HEK293 (cell line): ENCODE measurements around the gene PARD3B.

Experiments used
- CTCF ChIA-PET: fragments of 350-600 bp; formaldehyde crosslinking; extraction: SDS; loops from one replicate; lab custom pipeline; 2021; ENCODE audit warnings: antibody characterized with exemption; lab: Yijun Ruan, JAX
- POLR2A ChIA-PET: fragments of 300-600 bp; formaldehyde crosslinking; extraction: SDS; loops from one replicate; lab custom pipeline; 2020; ENCODE audit warnings: antibody characterized with exemption, inconsistent platforms; lab: Yijun Ruan, JAX
- H3K27ac ChIP-seq: fragments of 200-500 bp; sonication (Bioruptor generic); 2 replicates; pipeline ENCODE4 v1.5.1; 2014; ENCODE audit warnings: low read depth, low read length, control low read depth, inconsistent platforms; ENCODE audit errors: extremely low read depth
- H3K36me3 ChIP-seq, 2 experiments: fragments of 200-500 bp in 1 of 2; sonication (Bioruptor generic) in 1 of 2; 1 replicate in 1 of 2; 2 replicates in 1 of 2; pipeline ENCODE4 v1.5.1; 2014 to 2017; ENCODE audit warnings: inconsistent platforms in 2 of 2, low read length in 2 of 2; ENCODE audit not compliant: control insufficient read depth in 2 of 2, insufficient read depth in 1 of 2
- H3K4me1 ChIP-seq: fragments of 200-500 bp; sonication (Bioruptor generic); 2 replicates; pipeline ENCODE4 v1.5.1; 2014; ENCODE audit warnings: mild to moderate bottlenecking, low read length, inconsistent platforms; ENCODE audit not compliant: control insufficient read depth, insufficient read depth
- H3K4me3 ChIP-seq: 2 replicates; pipeline ENCODE4 v1.5.1; 2011; ENCODE audit warnings: low read depth, mild to moderate bottlenecking, control low read depth, low read length, moderate library complexity
- H3K9me3 ChIP-seq: fragments of 200-500 bp; sonication (Bioruptor generic); 2 replicates; pipeline ENCODE4 v1.5.1; 2014; ENCODE audit warnings: low read depth, low read length, inconsistent platforms; ENCODE audit not compliant: control insufficient read depth, insufficient read depth
- INSM2 ChIP-seq: fragments of 450-650 bp; formaldehyde crosslinking; IDR thresholded peaks from 2 replicates; pipeline ENCODE4 v1.5.1; 2016; ENCODE audit warnings: missing biosample characterization, missing genetic modification characterization
- KLF1 ChIP-seq: fragments of 450-650 bp; formaldehyde crosslinking; IDR thresholded peaks from 2 replicates; pipeline ENCODE4 v1.5.1; 2016; ENCODE audit warnings: missing biosample characterization, missing genetic modification characterization
- MYNN ChIP-seq: fragments of 450-650 bp; formaldehyde crosslinking; IDR thresholded peaks from 2 replicates; pipeline ENCODE4 v1.5.1; 2016; ENCODE audit warnings: missing biosample characterization, missing genetic modification characterization, borderline replicate concordance
- OVOL3 ChIP-seq: fragments of 450-650 bp; formaldehyde crosslinking; IDR thresholded peaks from 2 replicates; pipeline ENCODE4 v1.5.1; 2016; ENCODE audit warnings: missing biosample characterization, missing genetic modification characterization
- PRDM4 ChIP-seq: fragments of 450-650 bp; formaldehyde crosslinking; IDR thresholded peaks from 2 replicates; pipeline ENCODE4 v1.5.1; 2017; ENCODE audit warnings: missing biosample characterization, missing genetic modification characterization
- REST ChIP-seq: fragments of 450-650 bp; formaldehyde crosslinking; IDR thresholded peaks from 2 replicates; pipeline ENCODE4 v1.5.1; 2016; ENCODE audit warnings: missing biosample characterization, missing genetic modification characterization
- ZBTB10 ChIP-seq: fragments of 450-650 bp; formaldehyde crosslinking; IDR thresholded peaks from 2 replicates; pipeline ENCODE4 v1.5.1; 2016; ENCODE audit warnings: missing biosample characterization, missing genetic modification characterization
- ZFHX2 ChIP-seq: fragments of 450-650 bp; formaldehyde crosslinking; conservative IDR thresholded peaks from 2 replicates; pipeline ENCODE4 v1.5.1; 2016; ENCODE audit warnings: missing biosample characterization, missing genetic modification characterization
- ZNF175 ChIP-seq: fragments of 450-650 bp; formaldehyde crosslinking; IDR thresholded peaks from 2 replicates; pipeline ENCODE4 v1.5.1; 2016; ENCODE audit warnings: missing biosample characterization, missing genetic modification characterization
- ZNF202 ChIP-seq: fragments of 450-650 bp; formaldehyde crosslinking; IDR thresholded peaks from 2 replicates; pipeline ENCODE4 v1.5.1; 2016; ENCODE audit warnings: missing biosample characterization, missing genetic modification characterization, borderline replicate concordance
- ZNF449 ChIP-seq: fragments of 450-650 bp; formaldehyde crosslinking; IDR thresholded peaks from 2 replicates; pipeline ENCODE4 v1.5.1; 2017; ENCODE audit warnings: missing biosample characterization, mild to moderate bottlenecking, missing genetic modification characterization, moderate library complexity
- ZNF473 ChIP-seq: fragments of 450-650 bp; formaldehyde crosslinking; IDR thresholded peaks from 2 replicates; pipeline ENCODE4 v1.5.1; 2017; ENCODE audit warnings: missing biosample characterization, missing genetic modification characterization
- ZNF488 ChIP-seq: fragments of 450-650 bp; formaldehyde crosslinking; IDR thresholded peaks from 2 replicates; pipeline ENCODE4 v1.5.1; 2016; ENCODE audit warnings: missing biosample characterization, missing genetic modification characterization
- ZNF624 ChIP-seq: fragments of 450-650 bp; formaldehyde crosslinking; IDR thresholded peaks from 2 replicates; pipeline ENCODE4 v1.5.1; 2017; ENCODE audit warnings: missing biosample characterization, missing genetic modification characterization
- ZNF626 ChIP-seq: fragments of 450-650 bp; sonication (Bioruptor Pico); formaldehyde crosslinking; IDR thresholded peaks from 2 replicates; pipeline ENCODE4 v1.5.1; 2018; ENCODE audit warnings: missing biosample characterization, missing genetic modification characterization, inconsistent platforms
- ZNF777 ChIP-seq: fragments of 450-650 bp; formaldehyde crosslinking; IDR thresholded peaks from 2 replicates; pipeline ENCODE4 v1.5.1; 2017; ENCODE audit warnings: missing biosample characterization, missing genetic modification characterization, borderline replicate concordance
- ZSCAN23 ChIP-seq: fragments of 450-650 bp; formaldehyde crosslinking; IDR thresholded peaks from 2 replicates; pipeline ENCODE4 v1.5.1; 2016; ENCODE audit warnings: missing biosample characterization, missing genetic modification characterization

Gene PARD3B

GRCh38 chr2:205499006-205499405 lies 953.7 kb downstream of the PARD3B start (continued):
- no peak for TF ChIP-seq INSM2 (tag by site-specific recombination)

GRCh38 chr2:205500065-205500464 lies 954.8 kb downstream of the PARD3B start:
- Histone ChIP-seq H3K4me1 (no peaks in the 10 kb centered on the region), H3K4me3 (no peak overlapping the region), H3K36me3 (no peaks in the 10 kb centered on the region), H3K9me3 (no peaks in the 10 kb centered on the region), H3K27ac (no peak overlapping the region)
- CTCF ChIA-PET: interaction anchor here (0.7 kb wide), 1 partner anchor 13 kb away, joined by 4 read pairs; no protein-coding TSS in a partner anchor
- TF ChIP-seq ZBTB10 (no peak), REST (no peak), MYNN (tag by site-specific recombination) (no peak), KLF1 (no peak), ZNF777 (no peak)
- POLR2A ChIA-PET: no interaction called here

GRCh38 chr2:205500951-205501350 lies 955.7 kb downstream of the PARD3B start:
- POLR2A ChIA-PET: no interaction called here
- no peak overlapping the region for H3K4me3 ChIP-seq
- H3K4me1 ChIP-seq: no peaks in the 10 kb centered on the region
- TF ChIP-seq ZNF473 (tag by site-specific recombination): no peak
- no peak for TF ChIP-seq ZNF175 (tag by site-specific recombination)
- no peak for TF ChIP-seq ZNF449 (tag by site-specific recombination)
- TF ChIP-seq ZNF202 (tag by site-specific recombination): no peak
- no peak for TF ChIP-seq ZSCAN23
- TF ChIP-seq ZFHX2 (tag by site-specific recombination): no peak
- no peak for TF ChIP-seq ZNF488 (tag by site-specific recombination)
- no peak for TF ChIP-seq ZNF624
- no peak for TF ChIP-seq ZNF626 (tag by site-specific recombination)
- no peak for TF ChIP-seq PRDM4
- TF ChIP-seq OVOL3: no peak
- H3K9me3 ChIP-seq: no peaks in the 10 kb centered on the region
- no peaks in the 10 kb centered on the region for H3K36me3 ChIP-seq
- no peak overlapping the region for H3K27ac ChIP-seq
- CTCF ChIA-PET: interaction anchor here (0.7 to 1.1 kb wide), 3 partner anchors 13 to 118 kb away, joined by 3 to 4 read pairs (median 3); no protein-coding TSS in a partner anchor
